HG02588 (cell line): ENCODE data around the gene PIP4K2B.
"Not testable (repeated sequence)": the region's sequence is repeated elsewhere in the genome, so short reads cannot be mapped to it uniquely, and the experiment has no call there.

Experiments used
- ATAC-seq: cut with Tn5 transposase; IDR thresholded peaks from one replicate; pipeline ENCODE4 v1.9.1; 2021; ENCODE audit warnings: mild to moderate bottlenecking, moderate library complexity; ENCODE audit not compliant: unreplicated experiment

Gene PIP4K2B

DNA sequence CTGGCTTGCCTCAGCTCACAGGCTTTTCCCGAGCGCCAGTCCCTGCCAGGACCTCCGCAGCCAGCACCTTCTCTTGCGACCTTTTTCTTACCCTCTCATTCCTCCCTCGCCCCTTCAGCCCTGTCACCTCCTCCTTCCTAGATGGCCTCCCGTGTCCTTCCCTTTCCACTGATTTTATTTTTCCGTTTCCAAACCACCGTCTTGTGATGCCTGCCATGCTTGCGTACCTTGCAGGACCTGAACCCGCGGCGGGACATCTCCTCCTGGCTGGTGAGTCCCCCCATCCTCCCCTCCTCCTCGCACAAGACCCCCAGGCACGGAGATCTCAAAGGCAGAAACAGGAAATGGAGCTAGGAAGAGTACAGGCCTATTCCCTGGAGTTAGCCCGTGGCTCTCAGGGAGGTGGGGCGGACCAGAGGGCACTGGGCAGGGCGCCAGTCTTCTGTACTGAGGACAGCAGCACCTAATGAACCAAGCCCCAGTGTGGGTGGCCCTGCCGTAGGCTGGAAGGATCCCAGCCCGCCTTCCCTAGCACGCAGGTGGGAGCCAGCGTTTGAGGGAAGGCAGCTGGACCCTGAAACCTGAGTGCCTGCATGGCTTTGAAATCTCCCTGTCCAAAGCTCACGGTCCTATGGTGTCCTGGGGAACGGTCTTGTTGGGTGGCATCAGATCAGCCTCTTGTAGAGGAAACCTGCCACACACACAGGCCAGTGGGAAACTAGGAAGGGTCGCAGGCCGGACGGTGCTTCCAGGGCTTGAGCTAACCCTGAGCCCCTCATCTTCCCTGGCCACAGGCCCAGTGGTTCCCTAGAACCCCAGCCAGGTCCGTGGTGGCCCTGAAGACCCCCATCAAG lies 68.6 kb downstream of the PIP4K2B start:
- ATAC-seq = no peak

DNA sequence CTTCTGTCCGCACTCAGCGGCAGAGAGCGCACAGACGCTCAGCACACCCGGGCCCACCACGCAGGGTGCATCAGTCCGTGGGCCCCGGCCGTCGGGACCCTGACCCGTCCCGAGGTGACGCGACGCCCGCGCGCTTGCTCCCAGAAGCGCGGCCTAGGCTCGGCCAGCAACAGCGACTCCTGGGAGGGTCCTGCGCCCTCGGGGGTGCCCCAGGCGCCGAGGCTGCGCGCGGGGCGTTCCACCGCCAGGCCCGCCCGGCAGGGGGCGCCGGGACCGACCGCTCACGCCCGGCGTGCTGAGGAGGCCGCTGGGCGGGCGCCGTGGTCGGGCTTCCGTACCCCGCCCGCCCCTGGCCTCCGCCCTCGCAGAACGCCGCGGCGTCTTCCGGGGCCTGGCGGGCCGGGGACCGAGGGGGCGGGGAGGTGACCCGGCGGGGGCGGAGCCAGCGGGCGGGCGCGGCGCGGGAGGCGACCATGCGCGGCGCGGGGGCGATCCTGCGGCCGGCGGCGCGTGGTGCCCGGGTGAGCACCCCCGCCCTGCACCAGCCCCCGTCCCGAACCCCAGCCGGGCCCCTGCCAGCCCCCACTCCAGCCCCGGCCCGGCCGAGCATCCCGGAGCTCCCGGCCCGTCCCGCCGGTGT lies 69.3 kb downstream of the PIP4K2B start, which contains the start of gene CISD3:
Gene CISD3 (plus strand): TSS at position 456 of the 640 bp plus-strand sequence. CDS start 18 bp downstream, at position 474.
- ATAC-seq = peak; percentile 87

- no peak for ATAC-seq
Measured at GRCh38 chr17:38729368-38729885, 69.9 kb downstream of the PIP4K2B start.

DNA sequence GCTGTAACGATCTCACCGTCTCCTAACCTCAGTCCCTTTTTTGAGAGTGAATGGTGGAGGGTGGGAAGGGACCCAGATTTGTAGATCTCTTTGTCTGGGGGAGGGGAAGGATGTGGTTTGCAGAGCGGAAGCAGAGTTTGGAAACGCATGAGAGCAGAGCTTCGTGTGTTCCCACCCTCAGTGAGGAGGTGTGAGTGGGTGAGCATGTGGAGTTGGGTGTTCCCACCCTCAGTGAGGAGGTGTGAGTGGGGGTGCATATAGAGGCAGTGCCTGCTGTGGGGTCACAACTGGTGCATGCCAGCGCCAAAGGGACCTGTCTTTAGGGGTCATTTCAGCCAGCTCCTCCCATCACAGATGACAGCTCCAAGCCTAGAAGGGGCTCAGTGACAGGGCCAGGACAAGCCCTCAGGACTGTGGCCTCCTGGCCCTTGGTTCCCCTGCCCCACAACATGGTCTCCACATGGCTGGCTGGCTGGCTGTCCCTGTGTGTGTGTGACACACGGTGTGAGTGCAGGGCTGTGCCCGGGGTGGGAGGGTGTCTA lies 71.0 kb downstream of the PIP4K2B start:
- no peak for ATAC-seq

DNA sequence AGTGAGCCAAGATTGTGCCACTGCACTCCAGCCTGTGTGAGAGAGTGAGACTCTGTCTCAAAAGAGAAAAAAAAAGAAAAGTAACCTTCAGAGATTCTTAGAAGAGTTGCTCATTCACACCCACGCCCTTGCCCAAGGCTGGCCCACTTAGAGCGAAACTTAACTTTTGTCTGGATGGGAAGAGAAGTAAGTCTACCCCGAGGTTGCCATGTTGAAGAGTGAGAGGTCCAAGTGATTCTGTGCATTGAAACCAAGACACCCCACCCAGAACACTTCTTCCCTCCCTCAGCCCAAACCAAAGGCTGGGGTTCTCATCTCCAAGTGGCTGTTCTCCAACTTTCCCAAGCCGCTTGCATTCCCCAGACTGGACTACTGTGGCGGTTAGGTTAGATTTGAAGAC lies 71.6 kb downstream of the PIP4K2B start:
- ATAC-seq = no peak

DNA sequence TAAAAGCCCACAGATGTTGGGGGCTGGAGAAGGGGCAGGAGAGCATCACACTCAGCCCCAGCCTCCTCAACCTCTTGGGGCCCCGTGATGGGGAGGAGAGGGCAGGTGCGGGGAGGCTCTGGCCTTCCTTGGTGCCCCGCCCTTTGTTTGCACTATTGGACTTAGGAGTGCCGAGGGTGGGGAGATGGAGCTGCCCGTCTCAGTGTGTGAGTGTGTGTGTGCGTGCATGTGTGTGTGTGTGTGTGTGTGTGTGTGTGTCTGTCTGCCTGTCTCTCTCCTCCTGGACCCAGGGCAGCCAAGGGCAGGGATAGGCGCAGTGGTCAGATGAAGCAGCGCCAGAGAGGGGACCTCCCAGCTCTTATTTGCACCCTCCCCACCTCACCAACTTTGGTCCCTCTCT lies 73.2 kb downstream of the PIP4K2B start:
- not testable (repeated sequence) for ATAC-seq

- ATAC-seq = no peak
Measured at GRCh38 chr17:38725066-38725465, 74.3 kb downstream of the PIP4K2B start.

- ATAC-seq = no peak
Measured at GRCh38 chr17:38724337-38724988, 74.9 kb downstream of the PIP4K2B start.

- ATAC-seq = no peak
Measured at GRCh38 chr17:38721802-38722201, 77.6 kb downstream of the PIP4K2B start.

DNA sequence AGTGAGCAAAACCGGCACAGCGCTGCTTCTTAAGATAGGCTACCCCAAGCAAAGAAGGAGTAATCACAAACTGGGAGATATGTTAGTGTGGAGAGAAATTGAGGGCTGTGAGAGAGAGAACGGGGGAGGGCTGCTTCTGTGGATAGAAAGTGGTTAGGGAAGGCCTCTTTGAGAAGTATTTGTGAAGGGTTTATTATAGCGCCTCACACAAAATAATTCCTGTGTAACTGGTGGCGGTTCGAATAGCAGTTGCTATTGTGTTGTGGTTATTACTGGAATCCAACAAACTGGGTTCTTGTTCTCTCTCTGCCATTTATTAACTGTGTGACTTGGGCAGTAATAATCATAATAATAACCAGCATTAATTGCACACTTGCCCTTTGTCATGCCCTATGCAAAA lies 78.4 kb downstream of the PIP4K2B start:
- ATAC-seq = no peak

- no peak for ATAC-seq
Measured at GRCh38 chr17:38719943-38720641, 79.3 kb downstream of the PIP4K2B start.

DNA sequence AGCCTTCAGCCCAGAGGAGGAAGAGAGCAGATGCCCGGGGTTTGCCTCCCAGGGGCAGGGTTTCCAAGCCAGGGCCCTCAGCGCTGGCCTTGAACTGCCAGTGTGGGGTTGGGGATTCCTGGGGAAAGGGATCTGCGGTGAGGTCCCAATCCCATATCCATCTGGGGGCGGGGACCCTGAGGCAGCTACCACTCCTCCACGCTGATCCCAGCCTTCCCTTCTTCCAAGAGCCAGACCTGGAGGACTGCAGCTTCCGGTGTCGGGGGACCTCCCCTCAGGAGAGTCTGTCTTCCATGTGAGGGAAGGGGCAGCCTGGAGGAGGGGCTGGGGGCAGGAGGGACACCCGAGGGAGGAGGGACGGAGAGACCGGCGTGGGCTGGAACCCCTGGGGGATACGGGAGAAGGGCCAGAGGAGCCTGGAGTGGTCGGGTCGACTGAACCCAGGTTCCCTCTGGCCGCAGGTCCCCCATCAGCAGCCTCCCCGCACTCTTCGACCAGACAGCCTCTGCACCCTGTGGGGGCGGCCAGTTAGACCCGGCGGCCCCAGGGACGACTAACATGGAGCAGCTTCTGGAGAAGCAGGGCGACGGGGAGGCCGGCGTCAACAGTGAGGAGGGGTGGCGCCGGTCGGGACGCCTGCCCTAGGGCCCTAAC lies 79.9 kb downstream of the PIP4K2B start:
- ATAC-seq = no peak

DNA sequence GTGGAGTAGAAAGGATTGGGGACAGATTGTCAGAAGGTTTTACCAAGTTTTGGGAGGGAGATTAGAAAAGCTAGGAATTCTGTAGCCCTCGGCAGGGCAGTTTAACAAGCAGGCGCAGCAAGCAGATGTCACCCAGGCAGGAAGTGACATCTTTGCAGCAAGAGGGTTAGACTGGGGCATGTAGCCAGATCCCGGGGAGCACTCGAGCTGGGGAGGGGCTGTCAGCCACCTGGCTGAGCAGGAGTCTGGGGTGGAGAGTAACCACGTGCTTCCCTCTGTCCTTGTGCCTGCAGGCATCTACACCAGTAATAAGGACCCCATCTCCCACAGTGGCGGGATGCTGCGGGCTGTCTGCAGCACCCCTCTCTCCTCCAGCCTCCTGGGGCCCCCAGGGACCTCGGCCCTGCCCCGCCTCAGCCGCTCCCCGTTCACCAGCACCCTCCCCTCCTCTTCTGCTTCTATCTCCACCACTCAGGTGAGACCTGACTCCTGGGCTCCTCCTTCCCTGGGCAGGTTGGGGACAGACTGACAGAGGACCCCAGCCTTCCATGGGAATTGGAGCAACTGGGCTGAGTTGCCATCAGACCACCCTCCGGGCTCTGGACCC lies 82.1 kb downstream of the PIP4K2B start:
- no peak for ATAC-seq

- no peak for ATAC-seq
Measured at GRCh38 chr17:38716368-38717005, 82.9 kb downstream of the PIP4K2B start.
